Measurements from ENCODE around the gene PTPRM.

Gene PTPRM

DNA sequence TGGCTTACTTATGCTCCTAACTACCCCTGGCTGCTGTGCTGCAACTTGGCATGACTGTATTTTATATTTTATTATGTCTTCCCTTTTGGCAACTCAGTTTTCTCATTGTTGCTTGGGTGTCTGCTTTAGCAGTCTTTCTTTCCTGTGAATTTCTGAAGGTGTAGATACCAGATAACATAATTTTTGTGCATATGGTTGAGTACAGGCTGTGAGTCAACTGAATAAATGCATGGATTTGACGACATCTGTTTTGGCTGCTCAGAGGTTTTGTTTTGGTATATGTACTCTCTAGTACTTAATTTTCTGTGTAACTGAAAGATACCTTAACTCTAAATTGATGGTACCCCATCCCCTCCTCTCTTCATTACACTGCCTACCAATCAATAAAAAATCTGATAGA lies 303.1 kb downstream of the PTPRM start:
- DNase-seq = no peak

DNA sequence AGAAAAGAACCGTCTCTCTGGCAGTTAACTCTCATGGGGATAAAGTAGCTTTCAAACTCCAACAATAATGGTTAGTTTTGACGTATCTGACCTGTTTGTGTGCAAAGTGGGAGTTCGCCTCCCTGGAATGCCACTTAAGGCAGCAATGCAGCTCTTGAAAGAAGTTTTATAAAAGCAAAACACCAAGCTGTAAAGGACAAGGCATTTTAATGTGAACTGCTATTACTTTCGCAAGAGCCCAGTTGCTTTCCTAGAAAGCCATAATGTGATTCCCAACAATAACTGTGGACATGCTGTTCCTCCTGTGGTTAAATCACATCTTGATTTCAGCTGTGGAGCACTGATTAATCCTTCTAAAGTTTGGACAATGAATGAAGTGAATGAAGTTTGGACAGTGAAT lies 303.7 kb downstream of the PTPRM start:
- DNase-seq = no peak

DNA sequence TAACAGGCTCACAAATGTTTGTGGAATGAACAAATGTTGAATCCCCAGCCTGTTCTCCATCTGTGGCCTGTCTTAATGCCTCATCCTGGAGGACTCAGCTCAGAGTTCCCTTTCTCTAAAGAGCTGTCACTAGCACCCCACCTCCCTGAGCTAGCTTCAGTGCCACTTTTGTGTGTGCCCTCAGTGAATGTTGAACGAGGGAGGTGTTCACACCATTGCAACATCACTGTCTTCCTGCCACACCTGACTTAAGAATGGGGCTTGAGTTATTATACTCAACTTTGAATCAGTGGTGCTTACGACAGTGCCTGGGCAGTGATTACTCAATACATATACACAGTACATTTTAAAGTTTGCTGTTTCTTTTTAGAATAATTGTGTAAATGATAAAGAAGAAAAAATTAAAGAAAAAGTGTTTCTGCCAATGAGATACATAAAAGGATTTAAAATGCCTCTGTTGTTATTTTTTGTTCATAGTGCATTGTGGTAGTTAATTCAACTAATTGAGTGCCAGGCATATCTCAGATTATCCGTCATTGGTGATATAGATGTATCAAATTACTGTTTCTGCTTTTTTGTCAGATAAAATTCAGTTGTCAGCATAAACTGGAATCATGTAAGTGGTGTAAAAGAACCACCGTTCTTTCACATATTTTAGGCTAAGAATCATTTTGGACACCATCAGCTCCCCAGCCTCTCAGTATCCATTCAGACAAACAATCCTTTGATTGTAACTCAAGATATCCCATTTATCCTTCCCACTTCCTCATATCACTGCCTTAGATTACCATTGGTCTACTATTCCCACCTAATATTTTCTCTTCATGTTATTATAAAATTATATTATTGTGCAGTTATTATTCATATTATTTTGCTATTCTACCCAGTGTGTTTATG lies 304.7 kb downstream of the PTPRM start:
- no peak for DNase-seq

DNA sequence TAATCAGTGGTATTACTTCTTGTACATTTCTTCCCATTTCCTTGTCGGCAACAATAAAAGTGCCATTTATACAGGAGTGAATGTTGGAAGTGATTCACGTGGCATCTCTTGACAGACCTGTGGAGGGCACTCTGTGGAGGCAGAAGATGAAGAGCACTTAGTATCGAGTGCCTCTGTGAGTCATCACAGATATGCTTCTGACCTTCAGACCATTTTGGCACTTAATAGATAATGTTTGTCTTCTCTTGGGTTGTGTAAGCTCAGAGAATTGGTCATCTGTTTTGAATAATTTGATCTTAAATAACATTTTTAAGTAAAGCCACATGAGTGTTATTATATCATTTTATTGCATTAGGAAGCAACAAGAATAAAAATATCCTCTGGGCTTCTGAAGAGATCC lies 305.5 kb downstream of the PTPRM start:
- no peak for DNase-seq

DNA sequence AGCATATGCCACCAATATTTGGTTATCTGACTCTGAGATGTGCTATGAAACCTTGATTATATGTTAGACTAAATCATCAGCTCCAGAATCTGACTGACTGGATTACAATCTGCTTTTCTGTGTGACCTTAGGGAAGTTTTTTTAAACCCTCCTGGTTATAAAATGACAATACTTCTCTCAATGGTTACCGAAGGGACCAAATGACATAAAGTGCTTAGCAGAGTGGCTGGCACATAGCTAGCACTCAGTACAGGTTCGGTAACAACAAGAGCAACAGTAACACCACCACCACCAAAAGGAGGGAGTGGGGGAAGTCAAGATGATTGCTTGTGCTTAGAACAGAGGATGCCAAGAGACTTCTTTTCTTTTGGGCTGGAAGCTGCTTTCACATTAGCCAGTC lies 306.2 kb downstream of the PTPRM start:
- DNase-seq = no peak

DNA sequence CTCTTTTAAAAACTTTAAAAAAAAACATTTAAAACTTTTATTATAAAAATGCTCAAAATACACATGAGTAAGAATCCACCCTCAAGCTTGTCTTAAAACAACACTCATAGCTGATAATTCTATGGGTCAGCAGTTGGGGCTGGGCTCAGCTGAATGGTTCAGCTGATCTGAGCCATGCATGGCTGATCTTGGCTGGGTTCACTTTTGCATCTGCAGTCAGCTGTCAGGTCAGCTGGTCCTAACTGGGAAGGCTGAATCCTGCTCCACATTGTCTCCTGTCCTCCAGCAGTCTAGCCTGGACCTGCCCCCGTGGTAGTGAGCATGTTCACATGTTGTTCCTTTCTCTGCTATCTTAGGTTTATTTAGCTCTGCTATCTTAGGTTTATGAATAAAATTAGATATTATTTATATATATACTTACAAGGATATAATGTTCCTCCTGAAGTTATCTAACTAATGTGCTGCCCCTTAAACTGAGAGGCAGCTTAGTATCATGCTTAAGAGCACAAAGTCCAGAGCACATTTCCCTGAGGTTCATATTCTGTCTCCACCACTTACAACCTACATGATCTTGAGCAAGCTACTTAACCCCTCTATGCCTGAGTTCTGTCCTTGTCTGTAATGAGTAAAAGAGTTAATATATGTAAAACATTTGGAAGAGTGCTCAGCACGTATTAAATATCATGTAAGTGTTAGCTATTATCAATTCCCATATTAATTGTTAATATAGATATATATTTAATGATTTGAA lies 309.4 kb downstream of the PTPRM start:
- DNase-seq = no peak

DNA sequence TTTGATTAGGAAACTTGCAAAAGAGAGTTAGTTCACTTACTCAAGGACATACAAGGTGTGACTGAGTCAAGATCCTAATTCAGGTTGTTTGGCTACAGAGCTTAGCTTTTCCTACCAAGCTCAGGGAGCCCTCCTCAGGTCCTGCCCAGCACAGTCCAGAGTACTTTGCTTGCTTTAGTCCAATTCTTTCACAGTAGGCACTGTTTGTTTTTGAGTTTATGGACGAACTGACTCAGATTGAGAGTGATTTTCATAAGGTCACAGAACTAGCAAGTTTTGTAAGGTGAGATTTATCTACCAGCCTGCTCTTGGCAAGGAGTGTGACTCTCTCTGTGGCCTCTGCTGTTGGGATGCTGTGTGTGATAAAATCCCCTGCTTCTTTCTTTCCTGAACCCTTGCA lies 310.5 kb downstream of the PTPRM start:
- DNase-seq = no peak

DNA sequence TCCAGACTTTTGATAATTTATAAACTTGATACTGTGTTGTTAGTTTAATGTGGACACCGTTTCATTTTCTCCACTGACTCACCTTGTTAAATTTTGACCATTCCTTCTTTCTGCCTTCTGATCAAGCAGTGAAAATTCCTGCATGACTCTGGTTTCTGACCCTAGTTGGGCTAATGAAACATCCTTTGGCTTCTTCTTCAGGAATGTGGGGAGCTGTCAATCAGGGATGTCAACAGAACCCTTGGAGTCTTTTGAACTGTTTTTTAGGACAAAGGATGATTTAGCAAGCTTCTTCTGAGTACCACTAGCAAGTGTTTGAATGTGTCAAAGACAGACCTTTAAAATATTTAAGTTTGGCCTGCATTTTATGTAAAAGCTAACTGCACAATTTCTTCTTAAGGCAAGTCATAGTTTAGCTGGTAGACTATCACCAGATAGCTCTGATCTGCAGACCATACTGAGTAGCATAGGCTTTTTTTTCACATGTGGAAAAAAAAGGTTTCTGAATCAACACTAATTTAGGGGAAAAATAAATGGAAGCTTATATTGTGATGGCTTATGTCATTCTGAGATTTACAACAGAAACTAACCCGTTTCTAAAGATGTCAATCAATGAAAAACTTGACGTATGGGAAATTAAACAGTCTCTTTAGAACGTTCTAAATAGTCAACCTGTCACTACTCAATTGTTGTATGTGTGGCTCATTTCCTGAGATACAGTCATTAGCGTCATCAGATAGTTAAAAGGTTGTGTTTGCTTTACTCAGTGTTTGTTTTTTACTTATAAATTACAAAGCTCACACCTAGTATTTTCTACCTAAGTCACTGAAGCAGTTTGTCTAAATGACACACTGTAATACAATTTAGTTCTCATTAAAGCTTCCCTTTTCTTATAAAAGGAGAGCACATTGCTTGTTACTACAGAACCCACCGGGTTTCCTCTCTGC lies 311.4 kb downstream of the PTPRM start:
- DNase-seq = no peak

DNA sequence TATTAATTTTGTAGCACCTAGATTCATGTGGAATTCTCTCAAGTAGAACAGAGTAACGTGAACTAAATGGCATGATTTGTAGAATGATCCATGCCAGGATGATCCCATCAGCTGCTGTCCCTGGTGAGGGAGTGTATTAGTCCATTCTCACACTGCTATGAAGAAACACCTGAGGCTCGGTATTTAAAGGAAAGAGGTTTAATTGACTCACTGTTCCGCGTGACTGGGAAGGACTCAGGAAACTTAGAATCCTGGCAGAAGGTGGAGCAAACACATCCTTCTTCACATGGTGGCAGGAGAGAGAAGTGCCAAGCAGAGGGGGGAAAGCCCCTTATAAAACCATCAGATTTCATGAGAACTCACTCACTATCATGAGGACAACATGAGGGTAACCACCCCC lies 312.6 kb downstream of the PTPRM start:
- no peak for DNase-seq

DNA sequence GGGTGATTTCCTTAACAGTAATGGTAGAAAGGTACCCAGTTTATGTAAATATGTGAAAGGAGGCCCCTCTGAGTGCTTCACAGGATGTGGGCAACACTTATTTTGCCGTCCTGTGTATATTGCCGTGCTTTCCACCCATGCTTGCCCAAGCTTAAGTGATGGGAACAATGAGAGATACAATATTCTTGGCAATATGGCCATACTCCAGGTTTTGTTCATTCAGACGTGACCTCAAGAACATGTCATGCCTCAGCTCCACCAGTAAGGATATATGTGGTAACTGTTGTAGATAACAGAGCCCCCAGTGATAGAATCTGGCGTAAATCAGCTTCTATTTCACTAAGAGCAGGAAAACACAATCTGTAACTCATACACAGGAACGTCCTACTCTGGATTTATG lies 318.7 kb downstream of the PTPRM start:
- no peak for DNase-seq

DNA sequence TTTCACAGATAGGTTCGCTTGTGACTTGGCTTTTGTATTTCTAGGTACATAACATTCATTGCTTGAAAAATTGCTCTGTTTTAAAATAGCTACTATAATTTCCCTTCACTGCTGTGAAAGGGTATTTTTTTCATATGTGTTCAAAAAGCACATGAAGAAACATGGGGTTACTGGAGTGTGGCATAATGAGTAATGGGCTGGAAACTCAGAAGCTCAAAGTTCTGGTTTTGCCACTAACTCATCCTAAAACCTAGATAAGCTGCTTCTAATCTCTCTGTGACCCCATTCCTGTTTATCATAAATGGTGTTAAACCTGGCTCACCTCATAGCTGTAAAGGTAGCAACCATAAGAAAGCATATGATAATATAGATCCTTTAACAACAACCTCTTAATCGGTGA lies 319.3 kb downstream of the PTPRM start:
- no peak for DNase-seq

DNA sequence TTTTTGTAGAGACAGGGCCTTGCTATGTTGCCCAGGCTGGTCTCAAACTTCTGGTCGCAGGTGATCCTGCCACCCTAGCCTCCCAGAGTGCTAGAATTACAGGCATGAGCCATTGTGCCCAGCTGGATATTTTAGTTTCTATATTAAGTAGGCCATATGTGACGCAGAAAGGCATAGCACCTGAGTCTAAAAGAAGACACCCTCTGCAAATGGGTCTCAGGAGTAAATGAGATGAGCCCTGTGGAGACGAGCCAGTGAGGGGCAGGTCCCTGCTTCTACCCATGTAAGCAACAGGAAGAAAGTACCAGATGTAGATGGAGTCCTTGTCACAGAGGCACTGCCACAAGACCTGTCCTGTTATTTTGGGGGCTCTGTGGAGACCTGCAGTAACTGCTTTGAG lies 322.4 kb downstream of the PTPRM start:
- DNase-seq = no peak

DNA sequence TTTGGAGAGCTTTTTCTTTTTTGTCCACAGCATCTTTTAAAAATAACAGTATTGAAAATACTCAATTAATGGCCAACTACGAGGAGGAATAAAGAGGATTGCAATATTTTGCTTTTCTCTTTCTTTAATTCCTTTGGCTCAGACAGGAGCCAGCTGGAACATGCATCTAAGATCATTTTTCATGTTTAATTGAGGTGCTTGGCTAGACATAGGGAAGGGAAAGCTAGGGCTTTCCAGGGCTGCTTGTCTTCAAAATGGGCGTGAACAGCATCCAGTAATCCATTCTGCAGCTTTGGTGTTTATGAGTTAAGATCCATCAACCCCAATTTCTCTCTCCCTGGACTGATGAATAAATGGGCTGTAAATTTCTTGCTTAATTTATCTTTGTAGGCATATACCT lies 323.0 kb downstream of the PTPRM start:
- DNase-seq = no peak

DNA sequence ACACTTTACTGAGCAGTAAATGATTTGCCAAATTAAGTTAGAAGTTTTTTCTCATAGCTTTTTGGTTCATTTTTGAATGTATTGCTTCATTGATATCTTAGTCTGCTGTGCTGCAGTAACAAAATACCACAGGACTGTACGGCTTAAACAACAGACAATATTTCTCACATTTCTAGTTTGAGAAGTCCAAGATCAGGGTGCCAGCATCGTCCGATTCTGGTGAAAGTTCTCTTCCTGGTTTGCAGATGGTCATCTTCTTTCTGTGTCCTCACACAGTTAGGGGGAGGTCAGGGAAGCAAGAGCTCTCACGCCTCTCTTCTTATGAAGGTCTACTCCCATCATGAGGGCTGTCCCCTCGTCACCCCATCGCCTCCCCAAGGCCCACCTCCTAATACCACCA lies 325.4 kb downstream of the PTPRM start:
- no peak for DNase-seq

DNA sequence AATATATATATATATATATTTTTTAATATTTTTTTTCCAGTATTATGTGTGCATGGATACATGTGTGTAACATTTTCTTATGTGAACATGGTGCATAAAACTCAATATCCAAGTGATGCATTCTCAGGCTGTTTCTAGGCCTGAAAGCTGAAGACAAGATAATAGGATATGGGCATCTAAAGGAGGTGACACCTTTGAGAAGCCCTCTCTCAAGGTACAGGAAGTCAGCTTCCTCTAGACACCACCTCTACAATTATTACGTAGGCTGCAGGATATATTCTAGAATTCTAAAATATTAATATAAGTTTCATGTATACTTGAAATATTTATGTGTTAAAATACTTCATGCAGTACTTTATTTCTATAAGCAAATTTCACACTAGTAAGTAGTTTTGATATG lies 327.5 kb downstream of the PTPRM start:
- DNase-seq = no peak

DNA sequence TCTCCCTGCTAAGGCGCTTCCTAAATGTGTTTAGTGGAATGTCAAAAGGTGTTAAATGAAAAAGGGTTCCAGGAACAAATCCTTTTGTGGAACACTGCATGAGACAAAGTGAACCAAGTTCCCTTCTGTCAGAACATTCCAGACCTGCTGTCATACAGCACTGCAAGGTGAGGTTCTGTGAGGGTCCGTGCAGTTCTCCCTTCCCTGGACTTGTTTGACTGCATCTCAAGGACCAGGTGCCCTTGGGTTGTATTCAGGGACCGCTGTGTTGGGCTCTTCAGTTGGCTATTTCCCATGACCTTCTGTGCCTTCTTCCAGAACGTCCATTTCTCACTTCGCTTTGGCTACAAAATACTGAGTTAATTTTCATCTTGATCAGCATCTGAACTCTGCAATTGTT lies 328.2 kb downstream of the PTPRM start:
- DNase-seq = no peak

DNA sequence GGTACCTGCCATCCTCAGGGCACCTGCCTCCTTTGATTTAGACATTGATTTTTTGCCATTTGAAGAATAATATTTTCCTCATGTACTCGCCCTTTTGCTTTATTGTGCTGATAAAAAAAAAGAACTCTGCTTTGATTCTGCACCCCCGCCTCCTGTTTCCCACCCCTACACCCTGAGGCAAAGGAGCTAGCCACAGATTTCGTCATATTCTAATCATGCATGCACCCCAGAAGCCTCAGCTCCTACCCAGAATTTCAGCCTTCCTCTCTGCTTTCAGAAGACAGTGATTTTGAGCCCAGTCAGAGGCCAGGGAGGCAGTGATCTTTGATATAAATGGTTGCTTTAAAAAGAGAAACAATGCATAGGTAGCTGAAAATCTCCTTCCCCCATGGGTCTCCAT lies 329.0 kb downstream of the PTPRM start:
- no peak for DNase-seq

DNA sequence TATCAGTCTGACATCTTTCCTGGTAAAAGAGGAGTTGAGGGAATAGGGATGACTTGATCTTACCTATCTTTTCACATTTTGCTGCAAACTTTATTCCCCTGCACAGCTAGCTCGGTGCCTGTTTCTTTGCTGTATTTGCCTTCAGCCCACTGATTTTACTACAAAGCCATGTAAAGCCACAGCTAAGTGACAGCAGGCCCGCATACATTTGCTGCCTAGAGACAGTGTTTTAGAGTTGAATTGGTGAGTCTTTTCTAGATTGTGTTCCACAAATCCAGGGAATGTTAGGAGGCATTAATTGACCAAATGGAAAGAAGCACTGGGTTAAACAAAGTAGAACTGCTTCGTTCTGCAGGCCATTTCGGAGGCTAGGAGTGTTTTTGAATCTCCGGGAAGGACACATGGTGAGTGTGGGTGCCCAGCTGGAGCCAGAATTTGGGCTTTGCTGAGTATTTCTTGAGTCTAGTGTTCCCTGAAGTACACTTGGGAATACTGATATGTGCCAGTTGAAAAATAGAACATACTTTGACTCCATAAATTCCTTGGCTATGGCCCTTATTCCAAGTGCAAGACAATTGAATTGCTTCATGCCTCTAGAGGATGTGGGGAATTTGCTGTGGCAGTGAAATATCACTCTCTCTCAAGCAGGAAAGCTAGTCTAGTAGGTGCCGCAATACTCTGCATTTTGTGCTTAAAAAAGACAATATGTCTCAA lies 329.8 kb downstream of the PTPRM start:
- DNase-seq = no peak

DNA sequence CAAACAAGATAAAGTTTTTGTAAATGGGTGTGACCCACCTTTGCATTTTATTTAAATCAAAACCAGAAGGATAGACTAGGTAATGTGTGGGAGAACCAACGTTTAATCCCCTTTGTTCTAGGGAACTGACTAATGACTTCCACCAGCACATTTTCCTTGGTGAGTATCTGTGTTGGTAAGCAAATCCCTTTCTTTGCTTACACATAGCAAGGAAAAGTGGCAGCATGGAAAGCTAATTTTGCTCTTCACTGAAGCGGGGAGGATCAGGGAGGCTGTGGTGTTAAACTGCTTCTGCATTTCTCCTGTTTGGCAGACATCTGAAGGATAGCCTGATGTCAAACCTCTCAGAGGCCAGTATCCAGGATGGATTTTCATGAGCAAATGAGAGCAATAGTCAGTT lies 331.1 kb downstream of the PTPRM start:
- DNase-seq = no peak

DNA sequence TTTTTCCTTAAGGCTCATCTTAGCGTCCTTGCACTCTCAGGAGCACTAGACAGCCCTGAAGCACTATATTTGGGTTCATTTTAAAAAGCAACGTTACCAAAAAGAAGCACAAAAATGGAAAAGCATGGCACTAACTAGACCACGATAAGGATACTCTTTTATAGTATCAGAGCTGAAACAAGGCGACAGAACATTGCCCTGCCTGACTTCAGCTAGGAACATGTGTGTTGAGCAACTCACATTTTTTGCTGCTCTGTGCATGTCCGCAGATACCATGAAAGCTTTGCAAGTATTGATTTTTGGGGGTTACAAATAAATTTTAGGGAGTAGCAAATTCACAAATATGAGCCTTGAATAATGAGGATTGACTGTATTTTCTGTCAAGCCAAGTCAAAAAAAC lies 332.0 kb downstream of the PTPRM start:
- DNase-seq = no peak

DNA sequence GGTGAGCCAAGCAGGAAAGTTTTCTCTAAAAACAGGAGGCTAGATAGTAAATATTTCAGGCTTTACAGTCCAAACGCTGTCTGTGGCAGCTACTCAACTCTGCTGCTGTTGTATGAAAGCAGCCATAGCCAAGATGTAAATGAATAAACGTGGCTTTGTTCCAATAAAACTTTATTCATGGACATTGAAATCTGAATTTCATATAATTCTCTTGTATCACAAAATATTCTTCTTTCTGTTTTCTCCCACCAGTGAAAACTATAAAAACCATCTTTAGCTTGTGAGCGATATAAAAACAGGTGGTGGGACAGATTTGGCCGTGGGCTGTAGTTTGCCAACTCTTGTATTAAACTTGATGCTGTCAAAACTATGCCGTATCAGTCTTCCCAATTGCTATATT lies 333.0 kb downstream of the PTPRM start:
- DNase-seq = no peak

DNA sequence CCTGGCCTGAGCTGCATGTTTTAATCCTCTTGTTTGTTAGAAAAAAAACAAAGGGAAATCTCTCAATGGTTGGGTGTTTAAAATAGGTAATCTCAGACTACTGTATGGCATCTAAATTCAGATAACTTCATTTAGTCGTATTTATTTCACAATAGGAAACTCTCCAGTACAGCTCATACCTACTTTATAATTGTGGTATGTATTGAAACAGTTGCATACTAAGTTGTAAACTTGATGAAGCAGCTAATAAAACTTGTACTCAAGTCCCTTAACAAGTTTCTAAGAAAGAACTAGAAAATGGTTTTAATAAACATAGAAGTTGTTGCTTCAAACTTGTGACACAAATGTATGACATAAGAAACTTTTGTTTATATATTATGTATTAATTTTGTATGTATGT lies 334.5 kb downstream of the PTPRM start:
- DNase-seq = no peak

DNA sequence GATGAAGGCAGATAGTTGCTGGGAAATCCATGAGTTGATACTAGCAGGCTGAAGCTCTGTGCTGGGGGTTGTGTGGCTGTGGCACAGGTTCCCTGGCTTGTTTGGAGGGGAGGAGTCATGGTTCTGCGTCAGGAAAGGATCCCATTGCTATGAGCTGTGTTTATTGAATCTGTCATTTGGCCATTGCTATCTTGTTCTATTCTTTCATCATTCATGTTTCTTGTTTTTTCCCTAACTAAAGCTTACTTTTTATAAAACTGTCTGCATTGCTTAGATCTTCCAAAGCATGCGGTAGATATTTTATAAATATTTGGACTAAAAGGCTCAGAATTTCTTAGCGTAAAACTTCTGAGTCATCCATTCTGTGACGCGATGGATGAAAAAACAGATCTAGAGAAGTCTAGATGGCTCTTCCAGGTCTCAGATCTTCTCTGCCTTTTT lies 335.3 kb downstream of the PTPRM start:
- no peak for DNase-seq
